ENCODE measurements around the gene SHROOM3. TPM values are rescaled to one million over a fixed set of nuclear protein-coding genes. Genes with fewer than 3 reads are reported as not detected.

Gene SHROOM3
- total and polyA plus RNA-seq, 8 donors: 6.1 to 212 (median 77.6) TPM

- 80 to 88% (median 81%) methylated on average over 7 of the region's 7 CpGs for WGBS, 5 donors
- no peaks in the 10 kb centered on the region for H3K9me3 ChIP-seq
- peaks cover 0 to 26% (median 19%) of the 10 kb centered on the region in 4 donors for H3K4me1 ChIP-seq
- no peak overlapping the region for H3K4me3 ChIP-seq
- intact Hi-C loops (cut with DNase I; ENCODE audit: low total_unique reads): no loop called here
- no peaks in the 10 kb centered on the region for H3K36me3 ChIP-seq
- H3K27me3 ChIP-seq: no peaks in the 10 kb centered on the region
- H3K27ac ChIP-seq: peak overlapping the region; percentile 32 to 67 (median 42)
- DNase-seq: no peak
- no peak for TF ChIP-seq EP300 (IDR thresholded peaks at IDR 0.05)
- TF ChIP-seq POLR2A (IDR thresholded peaks at IDR 0.05): no peak
- peak in 1 of 3 donors; percentile 27 for TF ChIP-seq POLR2AphosphoS5 (IDR thresholded peaks at IDR 0.05)
- TF ChIP-seq CTCF (IDR thresholded peaks at IDR 0.05): no peak
Measured at GRCh38 chr4:76563454-76564122, 128.6 kb downstream of the SHROOM3 start.

GRCh38 chr4:76564123-76564915, 129.3 kb downstream of the SHROOM3 start:
- Histone ChIP-seq H3K27ac (peak overlapping the region; percentile 32 to 67 (median 42)), H3K4me1 (peaks cover 0 to 28% (median 24%) of the 10 kb centered on the region in 4 donors), H3K36me3 (no peaks in the 10 kb centered on the region), H3K9me3 (no peaks in the 10 kb centered on the region), H3K27me3 (no peaks in the 10 kb centered on the region), H3K4me3 (no peak overlapping the region)
- WGBS, 5 donors: 78 to 94% (median 90%) methylated on average over 4 of the region's 4 CpGs
- intact Hi-C loops (cut with DNase I; ENCODE audit: low total_unique reads): no loop called here
- no peak for DNase-seq
- TF ChIP-seq POLR2AphosphoS5 (IDR thresholded peaks at IDR 0.05) (no peak), CTCF (IDR thresholded peaks at IDR 0.05) (no peak), EP300 (IDR thresholded peaks at IDR 0.05) (no peak), POLR2A (IDR thresholded peaks at IDR 0.05) (no peak)

GRCh38 chr4:76568262-76568661, 133.2 kb downstream of the SHROOM3 start:
- peaks cover 26 to 42% (median 35%) of the 10 kb centered on the region in 4 donors for H3K4me1 ChIP-seq
- H3K4me3 ChIP-seq: no peak overlapping the region
- no peak overlapping the region for H3K27ac ChIP-seq
- no peak for TF ChIP-seq EP300 (IDR thresholded peaks at IDR 0.05)
- no peak for TF ChIP-seq POLR2A (IDR thresholded peaks at IDR 0.05)
- TF ChIP-seq CTCF (IDR thresholded peaks at IDR 0.05): no peak
- TF ChIP-seq POLR2AphosphoS5 (IDR thresholded peaks at IDR 0.05): no peak
- no peaks in the 10 kb centered on the region for H3K36me3 ChIP-seq
- intact Hi-C loops (cut with DNase I; ENCODE audit: low total_unique reads): no loop called here
- no peaks in the 10 kb centered on the region for H3K27me3 ChIP-seq
- no peak for DNase-seq
- H3K9me3 ChIP-seq: no peaks in the 10 kb centered on the region
- 77 to 89% (median 79%) methylated on average over 5 of the region's 5 CpGs for WGBS, 5 donors

GRCh38 chr4:76569225-76569624, 134.2 kb downstream of the SHROOM3 start:
- peak overlapping the region in 4 of 5 donors; percentile 36 to 75 (median 65) for H3K27ac ChIP-seq
- no peak overlapping the region for H3K4me3 ChIP-seq
- DNase-seq: no peak
- WGBS, 5 donors: 60 to 73% (median 68%) methylated on average over 3 of the region's 3 CpGs
- H3K36me3 ChIP-seq: no peaks in the 10 kb centered on the region
- TF ChIP-seq POLR2AphosphoS5 (IDR thresholded peaks at IDR 0.05): peak in 1 of 3 donors; percentile 37
- TF ChIP-seq POLR2A (IDR thresholded peaks at IDR 0.05): no peak
- no peaks in the 10 kb centered on the region for H3K27me3 ChIP-seq
- H3K9me3 ChIP-seq: no peaks in the 10 kb centered on the region
- peaks cover 24 to 39% (median 27%) of the 10 kb centered on the region in 4 donors for H3K4me1 ChIP-seq
- intact Hi-C loops (cut with DNase I; ENCODE audit: low total_unique reads): no loop called here

All from stomach (tissue), 9 donors.